Upper lobe of right lung (tissue), 1 donor: ENCODE data around the gene IL24. TPM values are rescaled to one million over a fixed set of nuclear protein-coding genes. Genes with fewer than 3 reads are reported as not detected.
A peak's percentile ranks its signal among the peaks of the same experiment; 100 is the strongest.

Experiments used
- ATAC-seq: fragments of 200-7000 bp; cut with Tn5 transposase; one replicate; pipeline ENCODE4 v1.9.1; 2020; ENCODE audit warnings: mild to moderate bottlenecking, moderate library complexity
- DNase-seq: peaks from one replicate; pipeline ENCODE4 v3.0.0-alpha.2; 2020
- H3K27ac ChIP-seq: fragments of 200-600 bp; one replicate; pipeline ENCODE4 v1.8.0; 2022
- H3K27me3 ChIP-seq: fragments of 200-600 bp; one replicate; pipeline ENCODE4 v1.8.0; 2022; ENCODE audit warnings: mild to moderate bottlenecking
- H3K36me3 ChIP-seq: fragments of 200-600 bp; one replicate; pipeline ENCODE4 v1.8.0; 2022
- H3K4me1 ChIP-seq: fragments of 200-600 bp; one replicate; pipeline ENCODE4 v1.8.0; 2022
- H3K4me3 ChIP-seq: fragments of 200-600 bp; one replicate; pipeline ENCODE4 v1.8.0; 2022; ENCODE audit warnings: mild to moderate bottlenecking
- H3K9me3 ChIP-seq: fragments of 200-600 bp; one replicate; pipeline ENCODE4 v1.8.0; 2022
- intact Hi-C: fragments of 100-400 bp; cut with DNase I; formaldehyde crosslinking; loops from one replicate; pipeline ENCODE4 v1.11.0; 2022
- total RNA-seq: library from RNA; stranded (reverse); fragmentation: NEBNext Ultra II Directional; extraction: Animal tissue kit (Norgen Biotek cat#: 25700); gene quantifications from one replicate; pipeline ENCODE4 v1.2.1, GENCODE V29; 2021
- TF ChIP-seq, protein P1 (sequence below): fragments of 200-600 bp; IDR thresholded peaks from one replicate; pipeline ENCODE4 v1.8.0; 2022; ENCODE audit warnings: antibody characterized with exemption
- donor health status: DM: no; HTN: yes; CAD: no; lungs with severe emphysema.

IL24 gene
- total RNA-seq, 1 donor from 2014 or later, result not detected

DNA sequence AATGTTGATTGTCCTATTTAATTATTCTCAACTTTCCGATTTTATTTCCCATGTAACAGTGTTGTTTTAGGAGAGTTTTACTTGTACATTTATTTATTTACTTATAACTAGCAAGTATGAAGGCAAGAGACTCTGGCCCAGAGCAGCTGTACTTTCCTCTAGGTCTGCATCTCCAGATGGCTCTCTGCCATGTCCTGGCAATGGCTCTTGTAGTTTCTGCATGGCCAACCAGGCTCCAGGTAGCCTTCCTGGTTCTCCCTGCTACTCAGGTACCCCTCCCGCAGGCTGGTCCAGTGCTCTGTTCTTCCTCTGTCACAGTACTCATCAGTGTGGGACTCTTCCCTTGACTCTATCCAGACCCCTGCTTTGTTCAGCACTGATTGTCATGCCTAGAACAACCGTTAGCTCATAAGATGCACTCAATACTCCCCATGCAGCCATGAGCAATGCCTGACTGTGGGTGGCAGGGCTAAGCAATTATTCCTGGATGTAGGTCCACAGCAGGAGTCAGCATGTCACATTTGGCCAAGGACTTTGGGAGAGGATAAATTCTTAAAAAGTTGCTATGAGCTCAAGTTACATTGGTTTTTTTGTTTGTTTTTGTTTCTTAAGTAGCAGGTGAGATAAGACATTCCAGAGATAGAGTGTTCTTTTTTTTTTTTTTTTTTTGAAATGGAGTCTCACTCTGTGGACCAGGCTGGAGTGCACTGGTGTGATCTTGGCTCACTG lies 42.7 kb upstream of the IL24 start:
- TF ChIP-seq, protein P1, sequence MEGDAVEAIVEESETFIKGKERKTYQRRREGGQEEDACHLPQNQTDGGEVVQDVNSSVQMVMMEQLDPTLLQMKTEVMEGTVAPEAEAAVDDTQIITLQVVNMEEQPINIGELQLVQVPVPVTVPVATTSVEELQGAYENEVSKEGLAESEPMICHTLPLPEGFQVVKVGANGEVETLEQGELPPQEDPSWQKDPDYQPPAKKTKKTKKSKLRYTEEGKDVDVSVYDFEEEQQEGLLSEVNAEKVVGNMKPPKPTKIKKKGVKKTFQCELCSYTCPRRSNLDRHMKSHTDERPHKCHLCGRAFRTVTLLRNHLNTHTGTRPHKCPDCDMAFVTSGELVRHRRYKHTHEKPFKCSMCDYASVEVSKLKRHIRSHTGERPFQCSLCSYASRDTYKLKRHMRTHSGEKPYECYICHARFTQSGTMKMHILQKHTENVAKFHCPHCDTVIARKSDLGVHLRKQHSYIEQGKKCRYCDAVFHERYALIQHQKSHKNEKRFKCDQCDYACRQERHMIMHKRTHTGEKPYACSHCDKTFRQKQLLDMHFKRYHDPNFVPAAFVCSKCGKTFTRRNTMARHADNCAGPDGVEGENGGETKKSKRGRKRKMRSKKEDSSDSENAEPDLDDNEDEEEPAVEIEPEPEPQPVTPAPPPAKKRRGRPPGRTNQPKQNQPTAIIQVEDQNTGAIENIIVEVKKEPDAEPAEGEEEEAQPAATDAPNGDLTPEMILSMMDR, result no peak
- H3K4me1 ChIP-seq, result no peaks in the 10 kb centered on the region
- H3K9me3 ChIP-seq, result no peaks in the 10 kb centered on the region
- intact Hi-C loops, result no loop called here
- ATAC-seq (peak; percentile 34), DNase-seq (no peak)
- no peak overlapping the region for H3K4me3 ChIP-seq
- no peaks in the 10 kb centered on the region for H3K36me3 ChIP-seq
- H3K27me3 ChIP-seq, result no peaks in the 10 kb centered on the region
- H3K27ac ChIP-seq, result no peak overlapping the region

DNA sequence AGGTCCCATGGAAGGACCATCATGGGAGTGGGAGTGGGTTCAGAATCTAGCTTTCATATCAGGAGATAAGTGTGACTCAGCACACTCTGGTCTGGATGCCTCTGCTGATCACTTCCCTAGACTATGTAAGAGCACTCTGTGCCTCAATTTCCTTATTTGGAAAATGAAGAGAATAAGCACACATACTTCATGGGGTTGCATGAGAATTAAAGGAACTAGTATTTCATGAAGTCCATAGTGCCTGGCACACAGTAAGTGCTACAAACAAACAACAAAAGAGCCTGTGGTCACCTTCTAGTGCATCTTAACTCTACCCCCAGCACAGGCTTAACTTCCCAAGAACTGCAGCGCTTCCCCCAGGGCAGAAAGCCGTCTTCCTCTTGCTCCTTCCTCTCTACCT lies 41.4 kb upstream of the IL24 start:
- H3K9me3 ChIP-seq, result no peaks in the 10 kb centered on the region
- DNase-seq (no peak), ATAC-seq (peak; percentile 45)
- H3K4me3 ChIP-seq, result no peak overlapping the region
- no peak overlapping the region for H3K27ac ChIP-seq
- no peaks in the 10 kb centered on the region for H3K36me3 ChIP-seq
- H3K27me3 ChIP-seq, result no peaks in the 10 kb centered on the region
- TF ChIP-seq, protein P1, result no peak
- H3K4me1 ChIP-seq, result no peaks in the 10 kb centered on the region
- intact Hi-C loops, result no loop called here

DNA sequence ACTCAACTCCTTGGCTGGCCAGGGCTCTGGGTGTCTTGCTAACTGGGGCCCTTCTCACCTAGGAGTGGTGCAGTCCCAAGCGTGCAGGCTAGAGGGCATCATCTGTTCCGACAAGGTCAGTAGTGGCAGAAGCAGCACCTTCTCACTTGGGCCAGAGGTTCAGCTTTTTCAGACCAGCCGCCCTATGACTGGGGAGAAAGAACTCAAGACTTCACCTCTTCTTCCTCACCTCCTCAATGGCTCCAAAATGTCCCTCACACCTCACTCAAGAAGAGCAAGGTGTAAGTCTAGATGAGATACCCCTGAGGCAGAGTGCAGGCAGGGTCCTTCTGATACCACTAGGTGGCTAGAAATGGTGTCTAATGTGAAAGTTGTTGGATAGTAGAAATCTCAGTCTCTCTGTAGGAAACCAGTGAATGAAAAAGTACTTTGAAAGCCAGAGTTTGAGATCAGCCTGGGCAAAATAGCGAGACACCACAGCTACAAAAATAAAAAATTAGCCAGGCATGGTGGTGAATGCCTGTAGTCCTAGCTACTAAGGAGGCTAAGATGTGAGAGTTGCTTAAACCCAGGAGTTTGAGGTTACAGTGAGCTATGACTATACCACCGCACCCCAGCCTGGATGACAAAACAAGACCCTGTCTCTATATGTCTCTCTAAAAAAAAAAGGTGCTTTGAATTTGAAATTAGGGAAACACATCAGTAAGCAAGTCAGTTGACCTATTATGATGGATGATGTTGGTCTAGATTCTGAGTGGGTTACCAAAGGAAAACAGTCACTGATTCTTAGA lies 40.4 kb upstream of the IL24 start:
- Histone ChIP-seq H3K36me3 (no peaks in the 10 kb centered on the region), H3K27ac (no peak overlapping the region), H3K27me3 (no peaks in the 10 kb centered on the region), H3K4me1 (no peaks in the 10 kb centered on the region), H3K9me3 (no peaks in the 10 kb centered on the region), H3K4me3 (no peak overlapping the region)
- peak; percentile 21 for ATAC-seq
- intact Hi-C loops, result no loop called here
- TF ChIP-seq, protein P1, result no peak
- no peak for DNase-seq

DNA sequence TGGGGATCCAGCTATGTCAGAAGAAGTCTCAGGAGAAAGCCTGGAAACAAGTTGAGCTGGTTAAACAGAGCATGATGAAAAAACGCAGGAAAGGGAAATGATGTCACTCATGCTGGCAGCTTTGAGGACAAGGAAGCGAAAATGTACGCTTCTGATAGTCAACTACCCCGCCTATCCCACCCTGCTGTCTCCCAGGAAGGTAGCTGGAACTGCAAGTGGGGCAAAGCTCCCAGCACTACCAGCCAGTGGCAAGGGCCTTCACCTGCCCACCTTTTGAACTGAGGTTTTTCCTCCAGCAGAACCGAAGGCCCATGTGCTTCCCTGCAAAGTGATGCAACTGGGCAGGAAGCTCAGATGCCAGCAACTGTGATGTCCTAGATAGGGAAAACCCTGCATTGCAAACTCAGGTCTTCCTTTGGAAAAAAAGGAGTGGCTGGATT lies 38.1 kb upstream of the IL24 start:
- DNase-seq, result no peak
- no peak overlapping the region for H3K4me3 ChIP-seq

DNA sequence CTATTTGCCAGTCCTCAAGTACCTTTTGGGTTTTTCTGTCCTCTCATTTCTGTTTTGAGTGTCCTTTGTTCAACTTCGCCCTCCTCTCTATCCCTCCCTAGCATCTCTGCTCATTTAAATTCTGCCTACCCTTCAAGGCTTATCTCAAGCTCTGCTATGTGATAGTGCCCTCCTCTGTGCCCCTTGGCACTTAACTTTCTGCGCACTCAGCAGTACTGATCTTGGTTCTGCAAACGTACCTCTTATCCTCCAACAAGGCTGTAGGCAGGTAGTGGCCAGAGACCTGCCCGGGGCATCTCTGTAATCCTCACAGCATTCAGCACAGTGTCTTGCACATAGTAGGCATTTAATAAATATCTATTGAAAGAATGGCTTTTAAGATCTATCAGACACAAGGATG lies 37.1 kb upstream of the IL24 start:
- H3K4me1 ChIP-seq, result peaks cover 4% of the 10 kb centered on the region
- no peak for ATAC-seq

More for the DNA sequence above, 38.1 kb upstream of the IL24 start:
- no peaks in the 10 kb centered on the region for H3K4me1 ChIP-seq
- no peak overlapping the region for H3K27ac ChIP-seq
- no peaks in the 10 kb centered on the region for H3K9me3 ChIP-seq
- intact Hi-C loops, result no loop called here
- H3K36me3 ChIP-seq, result no peaks in the 10 kb centered on the region
- ATAC-seq, result peak; percentile 66
- TF ChIP-seq, protein P1, result no peak
- no peaks in the 10 kb centered on the region for H3K27me3 ChIP-seq

More for the DNA sequence above, 37.1 kb upstream of the IL24 start:
- intact Hi-C loops, result no loop called here
- no peak for DNase-seq
- Histone ChIP-seq H3K27ac (no peak overlapping the region), H3K27me3 (no peaks in the 10 kb centered on the region), H3K36me3 (no peaks in the 10 kb centered on the region), H3K4me3 (no peak overlapping the region), H3K9me3 (no peaks in the 10 kb centered on the region)
- TF ChIP-seq, protein P1, result no peak
